Naive B cell (primary cell): Measurements from ENCODE around the gene PLXNC1. TPM values are rescaled to one million over a fixed set of nuclear protein-coding genes. Genes with fewer than 3 reads are reported as not detected.

Experiments
- ATAC-seq, 2 donors: fragments of 150-1000 bp; cut with Tn5 transposase; 2 replicates each; pipeline ENCODE4 v1.10.0; 2021; ENCODE audit warnings: low read depth in 2 of 2, mild to moderate bottlenecking in 2 of 2, moderate library complexity in 2 of 2
- DNase-seq: peaks from one replicate; pipeline ENCODE4 v3.0.0; 2022
- H3K27ac Mint-ChIP-seq, 6 donors: one replicate each; pipeline ENCODE4 v1.8.0; 2020 to 2022; ENCODE audit warnings: mild to moderate bottlenecking in 6 of 6, mixed read lengths in 6 of 6, moderate library complexity in 5 of 6, inconsistent platforms in 2 of 6
- H3K27me3 Mint-ChIP-seq, 3 donors: one replicate each; pipeline ENCODE4 v1.8.0; 2021 to 2022; ENCODE audit warnings: mixed read lengths in 3 of 3, mild to moderate bottlenecking in 1 of 3
- H3K36me3 Mint-ChIP-seq, 2 donors: one replicate each; pipeline ENCODE4 v1.8.0; 2020 to 2022; ENCODE audit warnings: mixed read lengths in 2 of 2, inconsistent platforms in 1 of 2, mild to moderate bottlenecking in 1 of 2
- H3K4me1 Mint-ChIP-seq, 3 donors: one replicate each; pipeline ENCODE4 v1.8.0; 2020 to 2022; ENCODE audit warnings: mixed read lengths in 3 of 3, inconsistent platforms in 1 of 3, mild to moderate bottlenecking in 1 of 3, moderate library complexity in 1 of 3
- H3K4me3 Mint-ChIP-seq, 8 donors: one replicate each; pipeline ENCODE4 v1.8.0; 2020 to 2022; ENCODE audit warnings: mild to moderate bottlenecking in 8 of 8, mixed read lengths in 8 of 8, moderate library complexity in 8 of 8, inconsistent platforms in 2 of 8
- H3K9me3 Mint-ChIP-seq, 7 donors: one replicate each; pipeline ENCODE4 v1.8.0; 2020 to 2022; ENCODE audit warnings: mixed read lengths in 7 of 7, mild to moderate bottlenecking in 5 of 7, inconsistent platforms in 2 of 7, moderate library complexity in 1 of 7
- polyA plus RNA-seq, 6 donors: library from polyadenylated mRNA; unstranded; fragments of 300-500 nt; fragmentation: Illumina TruSeq; gene quantifications; one replicate each; pipeline ENCODE4 v1.2.3, GENCODE V29; 2021; ENCODE audit warnings: low read depth in 6 of 6

The PLXNC1 gene
- polyA plus RNA-seq, 6 donors from 2014 or later: 2.1 to 6.9 (median 4.4) TPM

DNA sequence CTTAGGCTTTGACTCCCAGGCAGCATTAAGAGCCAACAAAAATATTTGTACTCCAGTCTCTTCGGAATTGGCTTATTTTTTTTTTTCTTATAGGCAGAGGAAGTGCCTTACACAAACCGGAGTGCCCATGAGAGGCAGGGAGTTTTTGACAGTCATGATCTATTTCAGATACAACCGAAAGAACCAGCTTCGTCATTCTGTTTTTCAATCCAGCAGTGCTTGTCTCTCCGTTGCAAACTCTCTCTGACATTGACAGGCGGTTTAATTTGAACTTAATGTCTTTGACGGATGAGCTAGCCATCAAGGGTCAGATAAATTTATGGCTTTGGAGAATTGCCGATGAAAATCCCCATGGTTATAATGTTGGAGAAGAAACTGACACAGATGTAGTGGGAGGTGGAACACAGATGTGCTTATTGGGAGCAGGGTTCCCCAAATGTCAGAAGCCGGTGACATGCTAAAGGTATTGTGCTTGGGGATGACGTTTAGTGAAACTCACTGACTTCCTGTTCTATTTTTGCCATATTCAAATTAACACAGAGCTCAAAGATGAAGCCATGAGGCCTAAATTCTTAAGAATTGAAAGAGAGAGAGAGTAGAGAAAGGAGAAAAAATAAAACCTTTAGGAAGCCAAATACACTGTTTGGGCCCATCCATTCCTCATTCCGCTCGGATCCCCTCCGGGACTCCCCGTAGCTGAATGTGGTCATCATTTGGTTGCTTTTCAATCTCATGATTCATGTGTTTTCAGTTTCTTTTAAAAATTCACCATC lies 59.7 kb downstream of the PLXNC1 start:
- DNase-seq: peak; percentile 80
- H3K27ac Mint-ChIP-seq: peak overlapping the region; percentile 94 to 99 (median 98)
- H3K36me3 Mint-ChIP-seq: peaks cover 5 to 9% of the 10 kb centered on the region in 2 donors
- peak overlapping the region; percentile 77 to 92 (median 82) for H3K4me3 Mint-ChIP-seq
- H3K9me3 Mint-ChIP-seq: peaks cover 0 to 4% (median 0%) of the 10 kb centered on the region in 7 donors
- peaks cover 47 to 69% (median 59%) of the 10 kb centered on the region in 3 donors for H3K4me1 Mint-ChIP-seq
- ATAC-seq: peak; percentile 88 to 90
- H3K27me3 Mint-ChIP-seq: no peaks in the 10 kb centered on the region

DNA sequence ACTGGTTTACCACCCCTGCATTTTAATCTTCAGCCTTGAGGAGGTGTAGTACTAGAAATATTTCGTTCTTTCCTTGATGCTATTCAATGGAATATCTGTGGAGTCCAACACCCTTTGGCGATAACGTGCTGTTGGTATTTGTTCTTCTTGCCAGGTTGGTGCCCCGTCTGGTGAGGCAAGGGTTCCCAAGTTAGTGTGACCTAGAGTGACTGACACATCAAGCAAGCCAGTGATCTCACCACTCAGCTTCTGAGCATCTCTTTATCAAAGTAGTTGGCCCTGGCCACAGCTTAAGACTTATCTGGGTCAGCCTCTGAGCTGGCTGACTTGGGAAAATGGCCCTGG lies 60.2 kb downstream of the PLXNC1 start:
- ATAC-seq: peak; percentile 16 to 17
- no peak for DNase-seq

GRCh38 chr12:94209240-94209639 lies 60.9 kb downstream of the PLXNC1 start:
- peaks cover 42 to 61% (median 55%) of the 10 kb centered on the region in 3 donors for H3K4me1 Mint-ChIP-seq
- H3K27me3 Mint-ChIP-seq: no peaks in the 10 kb centered on the region
- peaks cover 0 to 4% (median 0%) of the 10 kb centered on the region in 7 donors for H3K9me3 Mint-ChIP-seq
- ATAC-seq (no peak), DNase-seq (no peak)
- peaks cover 5 to 9% of the 10 kb centered on the region in 2 donors for H3K36me3 Mint-ChIP-seq
- H3K27ac Mint-ChIP-seq: peak overlapping the region; percentile 41 to 98 (median 86)
- H3K4me3 Mint-ChIP-seq: no peak overlapping the region

More for the DNA sequence above, 60.2 kb downstream of the PLXNC1 start:
- peaks cover 0 to 4% (median 0%) of the 10 kb centered on the region in 7 donors for H3K9me3 Mint-ChIP-seq
- peaks cover 5 to 9% of the 10 kb centered on the region in 2 donors for H3K36me3 Mint-ChIP-seq
- H3K27ac Mint-ChIP-seq: peak overlapping the region; percentile 94 to 99 (median 98)
- peak overlapping the region; percentile 39 to 92 (median 80) for H3K4me3 Mint-ChIP-seq
- peaks cover 47 to 67% (median 59%) of the 10 kb centered on the region in 3 donors for H3K4me1 Mint-ChIP-seq
- H3K27me3 Mint-ChIP-seq: no peaks in the 10 kb centered on the region

- H3K27me3 Mint-ChIP-seq: no peaks in the 10 kb centered on the region
- DNase-seq: no peak
- no peak for ATAC-seq
- peak overlapping the region in 5 of 6 donors; percentile 38 to 98 (median 79) for H3K27ac Mint-ChIP-seq
- H3K36me3 Mint-ChIP-seq: peaks cover 5 to 9% of the 10 kb centered on the region in 2 donors
- no peak overlapping the region for H3K4me3 Mint-ChIP-seq
- H3K9me3 Mint-ChIP-seq: peaks cover 0 to 4% (median 0%) of the 10 kb centered on the region in 7 donors
- peaks cover 27 to 44% (median 40%) of the 10 kb centered on the region in 3 donors for H3K4me1 Mint-ChIP-seq
These were observed 62.6 kb downstream of the PLXNC1 start for GRCh38 chr12:94211021-94211420.

DNA sequence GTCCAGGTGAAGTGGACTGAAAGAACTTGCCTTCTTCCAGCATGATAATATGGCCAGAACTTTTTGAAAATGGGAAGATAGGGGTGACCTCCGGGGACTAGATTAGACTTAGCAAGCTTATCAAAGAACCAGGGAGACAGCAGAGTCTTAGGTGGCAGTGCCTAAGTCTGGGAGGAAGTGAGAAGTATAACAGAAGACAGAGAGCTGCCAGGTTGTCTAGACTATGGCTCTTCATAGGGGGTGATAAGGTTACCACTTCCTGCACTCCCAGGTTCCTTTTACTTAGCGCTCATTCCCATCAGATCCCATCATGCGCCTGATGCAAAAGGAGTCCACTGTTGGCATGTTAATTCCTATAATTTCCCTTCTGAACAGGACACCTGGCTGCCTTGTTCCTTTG lies 69.9 kb downstream of the PLXNC1 start:
- DNase-seq (no peak), ATAC-seq (peak in 1 of 2 donors; percentile 17)
- Mint-ChIP-seq H3K36me3 (peaks cover 0 to 15% of the 10 kb centered on the region in 2 donors), H3K27ac (no peak overlapping the region), H3K27me3 (no peaks in the 10 kb centered on the region), H3K4me1 (peaks cover 20 to 36% (median 24%) of the 10 kb centered on the region in 3 donors), H3K4me3 (no peak overlapping the region), H3K9me3 (peaks cover 0 to 1% (median 0%) of the 10 kb centered on the region in 7 donors)

DNA sequence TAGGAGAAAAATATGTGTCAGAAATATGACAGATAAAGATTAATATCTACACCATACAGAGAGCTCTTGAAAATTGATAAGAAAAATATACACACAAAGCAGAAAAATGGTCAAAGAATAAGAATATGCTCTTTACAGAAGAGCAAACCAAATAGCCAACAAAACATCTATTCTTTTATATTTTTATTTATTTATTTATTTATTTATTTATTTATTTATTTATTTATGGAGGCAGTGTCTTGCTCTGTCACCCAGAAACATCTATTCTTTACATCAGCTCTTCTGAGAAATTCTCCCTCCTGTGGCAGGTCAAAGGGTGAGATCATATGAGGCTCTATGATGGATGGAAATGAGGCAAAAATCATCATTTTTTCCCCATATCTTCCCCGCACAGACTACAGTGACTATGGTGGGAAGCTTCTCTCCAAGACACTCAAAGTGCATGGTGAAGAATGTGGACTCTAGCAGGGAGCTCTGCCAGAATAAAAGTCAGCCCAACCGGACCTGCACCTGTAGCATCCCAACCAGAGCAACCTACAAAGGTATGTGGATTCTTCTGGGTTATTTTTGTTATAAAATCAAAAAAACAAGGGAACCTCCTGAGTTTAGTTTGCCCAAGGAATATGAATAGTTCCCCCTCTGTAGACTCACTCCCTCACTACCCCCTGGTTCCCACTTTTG lies 71.4 kb downstream of the PLXNC1 start:
- no peaks in the 10 kb centered on the region for H3K27me3 Mint-ChIP-seq
- peak overlapping the region in 2 of 6 donors; percentile 10 to 70 for H3K27ac Mint-ChIP-seq
- peak overlapping the region in 1 of 8 donors; percentile 4 for H3K4me3 Mint-ChIP-seq
- peaks cover 20 to 37% (median 24%) of the 10 kb centered on the region in 3 donors for H3K4me1 Mint-ChIP-seq
- no peak for ATAC-seq
- no peak for DNase-seq
- peaks cover 0 to 15% of the 10 kb centered on the region in 2 donors for H3K36me3 Mint-ChIP-seq
- peaks cover 0 to 1% (median 0%) of the 10 kb centered on the region in 7 donors for H3K9me3 Mint-ChIP-seq

DNA sequence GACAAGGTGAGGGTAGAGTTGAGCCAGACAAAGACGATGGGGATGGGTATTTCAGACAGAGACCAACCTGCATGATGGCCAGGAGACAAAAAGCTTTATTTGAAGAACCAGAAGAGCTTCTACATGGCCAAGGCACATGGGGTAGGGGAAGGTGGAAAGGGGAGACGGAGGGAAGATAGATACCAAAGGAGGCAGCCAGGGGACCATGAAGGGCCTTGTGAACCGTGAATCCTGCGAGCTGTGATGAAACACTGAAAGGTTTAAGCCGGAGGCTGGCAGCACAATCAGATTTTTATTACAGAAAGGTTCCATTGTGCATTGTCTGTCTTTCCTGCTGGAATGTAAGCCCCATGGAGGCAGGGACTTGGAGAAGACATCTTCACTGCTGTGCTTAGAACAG lies 72.4 kb downstream of the PLXNC1 start:
- ATAC-seq: peak; percentile 70 to 74
- H3K27me3 Mint-ChIP-seq: no peaks in the 10 kb centered on the region
- H3K4me3 Mint-ChIP-seq: peak overlapping the region in 6 of 8 donors; percentile 40 to 87 (median 56)
- H3K4me1 Mint-ChIP-seq: peaks cover 21 to 37% (median 24%) of the 10 kb centered on the region in 3 donors
- peak; percentile 13 for DNase-seq
- peaks cover 0 to 15% of the 10 kb centered on the region in 2 donors for H3K36me3 Mint-ChIP-seq
- peaks cover 0 to 1% (median 0%) of the 10 kb centered on the region in 7 donors for H3K9me3 Mint-ChIP-seq
- peak overlapping the region in 5 of 6 donors; percentile 0 to 79 (median 22) for H3K27ac Mint-ChIP-seq

GRCh38 chr12:94222351-94223084 lies 74.1 kb downstream of the PLXNC1 start:
- H3K4me3 Mint-ChIP-seq: peak overlapping the region in 7 of 8 donors; percentile 11 to 84 (median 42)
- ATAC-seq (peak; percentile 68 to 81), DNase-seq (no peak)
- peaks cover 7 to 21% of the 10 kb centered on the region in 2 donors for H3K36me3 Mint-ChIP-seq
- peak overlapping the region in 3 of 6 donors; percentile 10 to 54 (median 16) for H3K27ac Mint-ChIP-seq
- peaks cover 0 to 1% (median 0%) of the 10 kb centered on the region in 7 donors for H3K9me3 Mint-ChIP-seq
- H3K27me3 Mint-ChIP-seq: no peaks in the 10 kb centered on the region
- H3K4me1 Mint-ChIP-seq: peaks cover 24 to 34% (median 26%) of the 10 kb centered on the region in 3 donors

- DNase-seq (no peak), ATAC-seq (no peak)
- H3K36me3 Mint-ChIP-seq: peaks cover 18 to 34% of the 10 kb centered on the region in 2 donors
- H3K4me3 Mint-ChIP-seq: no peak overlapping the region
- no peak overlapping the region for H3K27ac Mint-ChIP-seq
- H3K4me1 Mint-ChIP-seq: peaks cover 29 to 34% (median 30%) of the 10 kb centered on the region in 3 donors
- peaks cover 0 to 3% (median 0%) of the 10 kb centered on the region in 7 donors for H3K9me3 Mint-ChIP-seq
- no peaks in the 10 kb centered on the region for H3K27me3 Mint-ChIP-seq
These were observed 75.5 kb downstream of the PLXNC1 start for GRCh38 chr12:94223842-94224241.

DNA sequence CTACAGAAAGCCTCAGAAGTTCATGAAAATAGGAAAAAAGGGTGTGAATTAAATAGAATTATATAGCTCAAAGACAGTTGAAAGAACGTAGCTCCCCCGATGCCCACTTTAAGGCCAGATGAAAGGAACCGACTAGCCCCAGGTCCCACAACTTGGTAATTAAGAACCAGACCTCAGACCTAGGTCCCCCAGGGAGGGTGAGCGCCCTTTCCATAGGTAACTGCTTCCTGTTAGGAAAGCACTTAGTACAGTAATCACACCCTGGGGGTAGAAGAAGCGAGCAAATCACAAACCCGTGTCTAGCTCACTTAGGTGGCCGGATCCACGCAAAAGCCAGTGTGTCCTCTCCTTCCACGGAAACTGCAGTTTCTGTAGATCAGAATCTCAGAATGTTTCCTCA lies 77.1 kb downstream of the PLXNC1 start:
- peaks cover 18 to 30% of the 10 kb centered on the region in 2 donors for H3K36me3 Mint-ChIP-seq
- peak overlapping the region in 1 of 6 donors; percentile 37 for H3K27ac Mint-ChIP-seq

DNA sequence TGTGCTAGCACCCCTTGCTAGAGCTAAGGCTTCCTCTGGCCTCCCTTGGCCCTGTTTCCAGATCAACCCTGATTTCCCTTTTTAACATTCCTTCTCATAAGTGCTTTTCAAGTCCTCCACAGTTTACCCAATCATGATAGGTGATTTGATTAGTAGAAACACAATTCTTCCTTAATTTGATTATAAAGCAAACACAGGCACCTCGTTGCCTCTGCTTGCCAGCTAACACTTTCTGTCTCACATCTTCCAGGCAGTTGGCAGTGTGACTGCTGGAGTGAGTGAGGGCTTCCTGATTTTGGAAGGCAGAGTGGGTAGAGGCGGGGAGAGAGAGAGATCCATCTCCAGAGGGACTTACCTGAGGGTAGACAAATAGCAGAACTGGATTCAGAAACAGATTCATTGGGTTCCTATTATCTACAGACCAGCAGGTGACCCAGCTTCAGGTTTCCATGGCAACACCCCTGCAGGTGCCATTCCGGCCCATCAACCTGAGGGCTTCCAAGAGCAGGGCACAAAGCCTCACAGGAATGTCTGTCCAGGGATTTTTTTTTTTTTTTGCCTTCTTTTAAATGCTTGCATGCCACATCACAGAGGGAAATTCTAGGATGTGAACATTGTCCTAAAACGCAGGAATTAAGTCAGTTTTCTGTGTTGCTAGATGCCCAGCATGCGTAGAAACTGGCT lies 77.7 kb downstream of the PLXNC1 start:
- H3K9me3 Mint-ChIP-seq: peaks cover 0 to 2% (median 0%) of the 10 kb centered on the region in 7 donors
- H3K36me3 Mint-ChIP-seq: peaks cover 18 to 24% of the 10 kb centered on the region in 2 donors
- H3K4me3 Mint-ChIP-seq: no peak overlapping the region
- H3K27ac Mint-ChIP-seq: peak overlapping the region in 3 of 6 donors; percentile 2 to 27 (median 9)
- peaks cover 24 to 29% (median 27%) of the 10 kb centered on the region in 3 donors for H3K4me1 Mint-ChIP-seq
- DNase-seq: no peak
- no peaks in the 10 kb centered on the region for H3K27me3 Mint-ChIP-seq
- no peak for ATAC-seq

More for the DNA sequence above, 77.1 kb downstream of the PLXNC1 start:
- Mint-ChIP-seq H3K4me1 (peaks cover 27 to 29% (median 29%) of the 10 kb centered on the region in 3 donors), H3K4me3 (no peak overlapping the region), H3K9me3 (peaks cover 0 to 3% (median 0%) of the 10 kb centered on the region in 7 donors), H3K27me3 (no peaks in the 10 kb centered on the region)
- ATAC-seq (no peak), DNase-seq (no peak)

DNA sequence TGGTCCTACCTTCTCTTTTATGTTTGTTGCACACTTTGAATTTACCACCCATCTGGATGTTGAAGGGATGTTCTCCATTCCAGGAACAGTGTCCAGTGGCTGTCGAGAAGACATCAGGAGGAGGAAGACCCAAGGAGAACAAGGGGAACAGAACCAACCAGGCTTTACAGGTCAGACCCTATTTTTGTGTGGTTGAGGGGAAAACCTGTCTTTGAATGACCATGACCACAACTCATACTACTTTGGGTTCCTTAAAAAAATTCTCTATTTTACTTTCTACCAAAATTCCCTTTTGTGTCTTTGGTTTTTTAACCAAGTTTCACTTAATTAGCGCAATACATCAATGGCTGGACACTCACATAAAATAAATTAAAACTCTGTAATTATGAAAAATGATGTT lies 78.7 kb downstream of the PLXNC1 start:
- H3K27me3 Mint-ChIP-seq: no peaks in the 10 kb centered on the region
- no peak for ATAC-seq
- H3K4me1 Mint-ChIP-seq: peaks cover 22 to 31% (median 26%) of the 10 kb centered on the region in 3 donors
- peaks cover 18 to 19% of the 10 kb centered on the region in 2 donors for H3K36me3 Mint-ChIP-seq
- H3K27ac Mint-ChIP-seq: peak overlapping the region in 1 of 6 donors; percentile 18
- H3K4me3 Mint-ChIP-seq: no peak overlapping the region
- H3K9me3 Mint-ChIP-seq: peaks cover 0 to 2% (median 0%) of the 10 kb centered on the region in 7 donors
- no peak for DNase-seq
